HG02943 (cell line): ENCODE data around the gene ZNF710.
"Not testable (repeated sequence)": the region's sequence is repeated elsewhere in the genome, so short reads cannot be mapped to it uniquely, and the experiment has no call there.

ENCODE experiments used
- ATAC-seq: cut with Tn5 transposase; IDR thresholded peaks from one replicate; pipeline ENCODE4 v1.9.1; 2021; ENCODE audit warnings: mild to moderate bottlenecking, low read depth, moderate library complexity; ENCODE audit not compliant: unreplicated experiment

The ZNF710 gene

GRCh38 chr15:90001062-90001682 lies at the start of gene ZNF710:
TSS of gene ZNF710 (plus strand) at chr15:90001324. CDS start at chr15:90067138, 65,814 bp downstream.
- ATAC-seq, result no peak

- no peak for ATAC-seq
These were observed 46.6 kb upstream of the ZNF710 start for GRCh38 chr15:89954541-89954940.

GRCh38 chr15:89955449-89955998 lies 45.6 kb upstream of the ZNF710 start:
- not testable (repeated sequence) for ATAC-seq

- ATAC-seq, result no peak
These were observed 42.9 kb upstream of the ZNF710 start for GRCh38 chr15:89958107-89958805.

- no peak for ATAC-seq
These were observed 37.6 kb upstream of the ZNF710 start for GRCh38 chr15:89963301-89964231.

- no peak for ATAC-seq
These were observed 36.7 kb upstream of the ZNF710 start for GRCh38 chr15:89964232-89964954.

GRCh38 chr15:89967881-89968280 lies 33.2 kb upstream of the ZNF710 start:
- ATAC-seq, result no peak

GRCh38 chr15:89971592-89971997 lies 29.5 kb upstream of the ZNF710 start:
- peak; percentile 90 for ATAC-seq

GRCh38 chr15:89972085-89972484 lies 29.0 kb upstream of the ZNF710 start:
- ATAC-seq, result no peak

GRCh38 chr15:89975482-89976245 lies 25.5 kb upstream of the ZNF710 start:
- ATAC-seq, result no peak

- ATAC-seq, result no peak
These were observed 24.9 kb upstream of the ZNF710 start for GRCh38 chr15:89976246-89976600.

- not testable (repeated sequence) for ATAC-seq
These were observed 23.3 kb upstream of the ZNF710 start for GRCh38 chr15:89977836-89978235.

- ATAC-seq, result no peak
These were observed 22.2 kb upstream of the ZNF710 start for GRCh38 chr15:89978914-89979313.

- no peak for ATAC-seq
These were observed 20.2 kb upstream of the ZNF710 start for GRCh38 chr15:89980896-89981295.

GRCh38 chr15:89982315-89983055 lies 18.6 kb upstream of the ZNF710 start:
- no peak for ATAC-seq

- no peak for ATAC-seq
These were observed 17.1 kb upstream of the ZNF710 start for GRCh38 chr15:89984001-89984400.

GRCh38 chr15:89984421-89985010 lies 16.6 kb upstream of the ZNF710 start:
- no peak for ATAC-seq

- no peak for ATAC-seq
These were observed 16.0 kb upstream of the ZNF710 start for GRCh38 chr15:89985111-89985510.
